Peyer's patch (tissue), 4 donors: ENCODE results near the gene NQO2.

Experiments used
- CTCF ChIP-seq, 6 experiments: fragments of 450-650 bp in 4 of 6; fragments of 200-600 bp in 2 of 6; sonication (generic) in 1 of 6; IDR thresholded peaks; one replicate each; pipeline ENCODE4 v1.5.1; 2017 to 2019; ENCODE audit warnings: antibody characterized with exemption in 6 of 6, mild to moderate bottlenecking in 3 of 6, moderate library complexity in 1 of 6
- POLR2A ChIP-seq, 2 donors: fragments of 450-650 bp; IDR thresholded peaks; one replicate each; pipeline ENCODE4 v1.5.1; 2017; ENCODE audit warnings: antibody characterized with exemption in 2 of 2, mild to moderate bottlenecking in 2 of 2, moderate library complexity in 2 of 2

GRCh38 chr6:2967936-2968335, 31.8 kb upstream of the NQO2 start:
- TF ChIP-seq CTCF (IDR thresholded peaks at IDR 0.05) = no peak
- TF ChIP-seq POLR2A (IDR thresholded peaks at IDR 0.05) = no peak
